ENCODE data around the gene HSPA12A. TPM values are rescaled to one million over a fixed set of nuclear protein-coding genes. Genes with fewer than 3 reads are reported as not detected.

Gene HSPA12A
- total RNA-seq, 1 experiment from 2014 or later: 1.4 TPM

DNA sequence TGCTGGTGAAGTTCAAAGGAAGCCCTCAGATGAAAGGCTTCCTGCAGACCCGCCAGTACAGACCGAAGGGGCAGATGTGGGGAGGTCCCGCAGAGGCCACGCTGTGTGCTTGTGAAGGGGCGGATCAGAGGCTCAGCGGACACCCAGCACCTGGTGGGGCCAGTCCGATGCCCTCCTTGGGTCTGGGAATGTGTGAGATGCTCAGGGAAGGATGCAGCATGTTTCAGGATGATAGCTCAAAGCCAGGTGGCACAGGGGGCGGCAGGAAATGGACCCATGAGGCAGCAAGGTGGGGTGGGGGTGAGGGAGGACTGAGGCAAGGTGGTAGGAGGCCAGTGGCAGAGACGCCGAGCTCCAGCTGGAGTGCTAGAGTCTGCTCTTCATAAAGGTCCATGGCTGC, 27.9 kb upstream of the HSPA12A start:
- intact Hi-C loops (cut with micrococcal nuclease; ENCODE audit: unreplicated experiment): no loop called here
- Histone ChIP-seq H3K27me3 (replicated peaks; ENCODE audit: insufficient read depth, low read depth, low read length, poor library complexity) (no peaks in the 10 kb centered on the region), H3K4me1 (ENCODE audit: insufficient read depth, low read length, poor library complexity, severe bottlenecking) (no peaks in the 10 kb centered on the region), H3K4me3 (ENCODE audit: low read depth, low read length, poor library complexity, severe bottlenecking) (no peak overlapping the region), H3K36me3 (ENCODE audit: insufficient read depth, low read length, poor library complexity, severe bottlenecking) (no peaks in the 10 kb centered on the region), H3K9me3 (ENCODE audit: low read depth, low read length, poor library complexity, severe bottlenecking) (no peaks in the 10 kb centered on the region), H3K27ac (ENCODE audit: low read depth, low read length, poor library complexity, severe bottlenecking) (no peak overlapping the region)
- ChIA-PET CTCF (no interaction called here), POLR2A (ENCODE audit: low non-redundant PET) (no interaction called here)
- BruUV-seq (replicated peaks): no TSS peak
- DNase-seq (ENCODE audit: low spot score): no peak
- TF ChIP-seq, protein P1, sequence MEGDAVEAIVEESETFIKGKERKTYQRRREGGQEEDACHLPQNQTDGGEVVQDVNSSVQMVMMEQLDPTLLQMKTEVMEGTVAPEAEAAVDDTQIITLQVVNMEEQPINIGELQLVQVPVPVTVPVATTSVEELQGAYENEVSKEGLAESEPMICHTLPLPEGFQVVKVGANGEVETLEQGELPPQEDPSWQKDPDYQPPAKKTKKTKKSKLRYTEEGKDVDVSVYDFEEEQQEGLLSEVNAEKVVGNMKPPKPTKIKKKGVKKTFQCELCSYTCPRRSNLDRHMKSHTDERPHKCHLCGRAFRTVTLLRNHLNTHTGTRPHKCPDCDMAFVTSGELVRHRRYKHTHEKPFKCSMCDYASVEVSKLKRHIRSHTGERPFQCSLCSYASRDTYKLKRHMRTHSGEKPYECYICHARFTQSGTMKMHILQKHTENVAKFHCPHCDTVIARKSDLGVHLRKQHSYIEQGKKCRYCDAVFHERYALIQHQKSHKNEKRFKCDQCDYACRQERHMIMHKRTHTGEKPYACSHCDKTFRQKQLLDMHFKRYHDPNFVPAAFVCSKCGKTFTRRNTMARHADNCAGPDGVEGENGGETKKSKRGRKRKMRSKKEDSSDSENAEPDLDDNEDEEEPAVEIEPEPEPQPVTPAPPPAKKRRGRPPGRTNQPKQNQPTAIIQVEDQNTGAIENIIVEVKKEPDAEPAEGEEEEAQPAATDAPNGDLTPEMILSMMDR (conservative IDR thresholded peaks at IDR 0.05; ENCODE audit: low read depth, low read length): no peak
- no peak for TF ChIP-seq EZH2 (IDR thresholded peaks at IDR 0.05; ENCODE audit: borderline replicate concordance, low read depth, low read length, poor library complexity, severe bottlenecking)

DNA sequence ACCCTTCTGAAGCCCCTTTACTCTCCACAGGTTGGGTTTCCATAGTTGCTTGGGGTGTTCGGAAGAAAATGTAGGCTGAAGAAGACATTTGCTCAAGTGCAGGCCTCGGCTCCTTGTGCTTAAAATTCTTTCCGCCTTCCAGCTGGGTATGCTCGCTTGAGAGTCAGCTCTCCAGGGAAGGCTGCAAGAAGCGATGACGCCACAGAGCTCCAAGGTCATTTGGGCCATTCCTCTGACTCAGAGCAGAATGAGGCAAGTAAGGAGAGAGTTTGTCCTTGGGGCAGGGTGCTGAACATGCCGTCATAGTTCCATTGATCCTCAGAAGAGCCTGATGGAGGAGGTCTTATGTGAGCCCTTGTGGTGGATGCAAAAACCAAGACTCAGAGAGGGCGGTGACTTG, 27.4 kb upstream of the HSPA12A start:
- TF ChIP-seq, protein P1 (conservative IDR thresholded peaks at IDR 0.05; ENCODE audit: low read depth, low read length): no peak
- TF ChIP-seq EZH2 (IDR thresholded peaks at IDR 0.05; ENCODE audit: borderline replicate concordance, low read depth, low read length, poor library complexity, severe bottlenecking): no peak
- no peaks in the 10 kb centered on the region for H3K9me3 ChIP-seq (ENCODE audit: low read depth, low read length, poor library complexity, severe bottlenecking)
- H3K4me1 ChIP-seq (ENCODE audit: insufficient read depth, low read length, poor library complexity, severe bottlenecking): no peaks in the 10 kb centered on the region
- POLR2A ChIA-PET (ENCODE audit: low non-redundant PET): no interaction called here
- no peaks in the 10 kb centered on the region for H3K36me3 ChIP-seq (ENCODE audit: insufficient read depth, low read length, poor library complexity, severe bottlenecking)
- H3K4me3 ChIP-seq (ENCODE audit: low read depth, low read length, poor library complexity, severe bottlenecking): no peak overlapping the region
- H3K27me3 ChIP-seq (replicated peaks; ENCODE audit: insufficient read depth, low read depth, low read length, poor library complexity): peaks cover 2% of the 10 kb centered on the region
- CTCF ChIA-PET: no interaction called here
- no TSS peak for BruUV-seq (replicated peaks)
- no peak overlapping the region for H3K27ac ChIP-seq (ENCODE audit: low read depth, low read length, poor library complexity, severe bottlenecking)
- DNase-seq (ENCODE audit: low spot score): no peak
- intact Hi-C loops (cut with micrococcal nuclease; ENCODE audit: unreplicated experiment): no loop called here

DNA sequence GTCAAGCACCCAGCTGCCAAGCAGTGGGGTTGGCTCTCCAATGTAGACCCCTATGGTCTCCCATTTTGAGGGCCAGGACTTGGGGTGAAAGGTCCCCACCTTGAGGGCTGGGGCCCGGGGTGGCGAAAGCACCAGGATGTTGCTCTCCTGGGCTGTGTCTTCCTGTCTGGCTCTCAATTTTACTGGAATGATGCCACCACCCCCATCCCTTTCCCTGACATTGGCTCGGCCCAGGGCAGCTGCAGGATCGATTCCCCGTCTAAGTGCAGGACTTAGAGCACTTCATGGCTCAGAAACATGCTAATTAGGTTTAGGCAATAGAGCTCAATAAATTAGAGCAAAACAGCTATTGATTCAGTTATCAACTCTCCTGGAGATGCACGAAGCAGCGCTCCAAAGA, 27.0 kb upstream of the HSPA12A start:
- BruUV-seq (replicated peaks): no TSS peak

More for the DNA sequence above, 27.0 kb upstream of the HSPA12A start:
- Histone ChIP-seq H3K36me3 (ENCODE audit: insufficient read depth, low read length, poor library complexity, severe bottlenecking) (no peaks in the 10 kb centered on the region), H3K27ac (ENCODE audit: low read depth, low read length, poor library complexity, severe bottlenecking) (no peak overlapping the region), H3K4me1 (ENCODE audit: insufficient read depth, low read length, poor library complexity, severe bottlenecking) (no peaks in the 10 kb centered on the region), H3K27me3 (replicated peaks; ENCODE audit: insufficient read depth, low read depth, low read length, poor library complexity) (peaks cover 6% of the 10 kb centered on the region), H3K9me3 (ENCODE audit: low read depth, low read length, poor library complexity, severe bottlenecking) (no peaks in the 10 kb centered on the region), H3K4me3 (ENCODE audit: low read depth, low read length, poor library complexity, severe bottlenecking) (no peak overlapping the region)
- ChIA-PET POLR2A (ENCODE audit: low non-redundant PET) (no interaction called here), CTCF (no interaction called here)
- intact Hi-C loops (cut with micrococcal nuclease; ENCODE audit: unreplicated experiment): no loop called here
- no peak for DNase-seq (ENCODE audit: low spot score)
- TF ChIP-seq, protein P1 (conservative IDR thresholded peaks at IDR 0.05; ENCODE audit: low read depth, low read length): no peak
- no peak for TF ChIP-seq EZH2 (IDR thresholded peaks at IDR 0.05; ENCODE audit: borderline replicate concordance, low read depth, low read length, poor library complexity, severe bottlenecking)

Measured in A673 (cell line).